Erythroblast (primary cell): ENCODE results near the gene PTPRD.
"Not testable (repeated sequence)": the region's sequence is repeated elsewhere in the genome, so short reads cannot be mapped to it uniquely, and the experiment has no call there.

ENCODE experiments used
- DNase-seq, 2 experiments: peaks; one replicate each; lab custom pipeline; 2025; lab: John Stamatoyannopoulos, UW
- GATA1 ChIP-seq: IDR thresholded peaks from 2 replicates; pipeline ENCODE4 v1.6.1; 2011; ENCODE audit warnings: low read depth, mild to moderate bottlenecking, control low read depth, low read length, moderate library complexity
- POLR2A ChIP-seq: IDR thresholded peaks from 2 replicates; pipeline ENCODE4 v1.6.1; 2011; ENCODE audit warnings: mild to moderate bottlenecking, low read length

The PTPRD gene

GRCh38 chr9:10438955-10439354 is 173.8 kb downstream of the PTPRD start:
- DNase-seq, result no peak
- TF ChIP-seq GATA1, result no peak
- no peak for TF ChIP-seq POLR2A

- TF ChIP-seq POLR2A (no peak), GATA1 (no peak)
- DNase-seq, result no peak
Observed at GRCh38 chr9:10436756-10437155, 176.0 kb downstream of the PTPRD start.

GRCh38 chr9:10434412-10434811 is 178.4 kb downstream of the PTPRD start:
- no peak for TF ChIP-seq GATA1
- no peak for TF ChIP-seq POLR2A
- DNase-seq, result no peak

- TF ChIP-seq GATA1 (no peak), POLR2A (no peak)
- DNase-seq, result no peak
Observed at GRCh38 chr9:10411272-10411671, 201.5 kb downstream of the PTPRD start.

- TF ChIP-seq GATA1, result no peak
- no peak for TF ChIP-seq POLR2A
- no peak for DNase-seq
Observed at GRCh38 chr9:10403283-10403682, 209.5 kb downstream of the PTPRD start.

GRCh38 chr9:10396615-10397014 is 216.2 kb downstream of the PTPRD start:
- DNase-seq, result no peak
- TF ChIP-seq GATA1 (no peak), POLR2A (no peak)

- no peak for DNase-seq
- TF ChIP-seq POLR2A (no peak), GATA1 (no peak)
Observed at GRCh38 chr9:10387282-10387681, 225.5 kb downstream of the PTPRD start.

- no peak for DNase-seq
- no peak for TF ChIP-seq GATA1
Observed at GRCh38 chr9:10371824-10372223, 241.0 kb downstream of the PTPRD start.

- TF ChIP-seq POLR2A (no peak), GATA1 (no peak)
- peak; percentile 17 to 45 for DNase-seq
Observed at GRCh38 chr9:10366171-10366779, 246.5 kb downstream of the PTPRD start.

- no peak for DNase-seq
- no peak for TF ChIP-seq GATA1
- TF ChIP-seq POLR2A, result no peak
Observed at GRCh38 chr9:10354591-10354990, 258.2 kb downstream of the PTPRD start.

- DNase-seq, result not testable (repeated sequence)
Observed at GRCh38 chr9:10345621-10346020, 267.2 kb downstream of the PTPRD start.

GRCh38 chr9:10341057-10341456 is 271.7 kb downstream of the PTPRD start:
- DNase-seq, result no peak
- TF ChIP-seq GATA1 (no peak), POLR2A (no peak)

GRCh38 chr9:10339152-10339551 is 273.6 kb downstream of the PTPRD start:
- TF ChIP-seq POLR2A (no peak), GATA1 (no peak)
- no peak for DNase-seq

- no peak for DNase-seq
- no peak for TF ChIP-seq GATA1
- TF ChIP-seq POLR2A, result no peak
Observed at GRCh38 chr9:10331157-10331556, 281.6 kb downstream of the PTPRD start.

- TF ChIP-seq GATA1 (no peak), POLR2A (no peak)
Observed at GRCh38 chr9:10282084-10282483, 330.7 kb downstream of the PTPRD start.

More at GRCh38 chr9:10282084-10282483, 330.7 kb downstream of the PTPRD start:
- DNase-seq, result no peak
